ENCODE measurements around the gene SNPH.

DNA sequence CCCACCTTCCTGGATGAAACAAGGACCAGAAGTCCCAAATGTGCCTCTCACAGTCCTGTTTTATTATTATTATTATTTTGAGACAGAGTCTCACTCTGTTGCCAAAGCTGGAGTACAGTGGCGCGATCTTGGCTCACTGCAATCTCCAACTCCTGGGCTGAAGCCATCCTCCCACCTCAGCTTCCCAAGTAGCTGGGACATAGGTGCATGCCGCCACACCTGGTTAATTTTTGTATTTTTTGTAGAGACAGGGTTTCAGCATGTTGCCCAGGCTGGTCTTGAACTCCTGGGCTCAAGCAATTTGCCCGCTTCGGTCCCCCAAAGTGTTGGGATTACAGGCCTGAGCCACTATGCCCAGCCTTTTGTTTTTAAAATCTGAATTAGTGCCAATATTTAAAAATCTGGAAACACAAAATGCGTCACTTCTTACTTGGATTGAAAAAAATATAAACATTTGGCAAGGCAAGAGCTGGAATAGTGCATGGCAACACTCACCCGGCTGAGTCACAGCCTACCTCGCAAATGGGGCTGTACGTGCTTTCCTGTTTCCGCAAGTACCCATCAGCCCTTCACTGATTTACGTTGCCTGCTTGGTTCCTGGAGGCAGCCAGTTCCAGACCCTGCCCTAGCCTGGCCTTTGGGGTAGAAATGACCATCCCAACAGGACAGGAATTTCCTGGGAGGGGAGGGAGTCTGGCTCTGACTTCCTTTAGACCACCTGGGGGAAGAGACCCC lies 56.6 kb downstream of the SNPH start:
- TF ChIP-seq ZNF274 (IDR thresholded peaks at IDR 0.05; ENCODE audit: low read depth, low read length) (no peak), YY1 (IDR thresholded peaks at IDR 0.05; ENCODE audit: insufficient read depth, insufficient read length) (no peak), SUZ12 (IDR thresholded peaks at IDR 0.05; ENCODE audit: extremely low read depth, insufficient read depth, insufficient read length) (no peak)
